RCC 7860 (cell line): Measurements from ENCODE around the gene OR10J5.
"Not testable (repeated sequence)": the region's sequence is repeated elsewhere in the genome, so short reads cannot be mapped to it uniquely, and the experiment has no call there.

Experiments used
- DNase-seq: peaks from one replicate; pipeline ENCODE4 v3.0.0-alpha.2; 2015; ENCODE audit warnings: low spot score
- FAIRE-seq: peaks from 2 replicates; lab custom pipeline; 2012; peaks lifted over from hg19 to GRCh38; lab: Jason Lieb, UNC

Gene OR10J5

GRCh38 chr1:159535907-159536306, at the start of gene OR10J5:
OR10J5 (minus strand) TSS chr1:159536007; CDS start chr1:159536007, 0 bp downstream.
- FAIRE-seq (no peak), DNase-seq (no peak)

- DNase-seq, result no peak
- FAIRE-seq, result no peak
These were observed 48.7 kb upstream of the OR10J5 start for GRCh38 chr1:159584536-159584935.

- no peak for FAIRE-seq
- DNase-seq, result no peak
These were observed 45.6 kb upstream of the OR10J5 start for GRCh38 chr1:159581422-159581821.

GRCh38 chr1:159580340-159580739, 44.5 kb upstream of the OR10J5 start:
- FAIRE-seq (no peak), DNase-seq (no peak)

GRCh38 chr1:159577446-159577845, 41.6 kb upstream of the OR10J5 start:
- DNase-seq, result no peak
- no peak for FAIRE-seq

GRCh38 chr1:159562680-159563079, 26.9 kb upstream of the OR10J5 start:
- no peak for FAIRE-seq
- DNase-seq, result no peak

- no peak for FAIRE-seq
- no peak for DNase-seq
These were observed 25.7 kb upstream of the OR10J5 start for GRCh38 chr1:159561497-159561896.

- FAIRE-seq (no peak), DNase-seq (no peak)
These were observed 24.8 kb upstream of the OR10J5 start for GRCh38 chr1:159560599-159560998.

GRCh38 chr1:159556931-159557369, 21.1 kb upstream of the OR10J5 start:
- no peak for DNase-seq
- no peak for FAIRE-seq

GRCh38 chr1:159554696-159555095, 18.9 kb upstream of the OR10J5 start:
- no peak for DNase-seq
- no peak for FAIRE-seq

- FAIRE-seq (no peak), DNase-seq (no peak)
These were observed 18.5 kb upstream of the OR10J5 start for GRCh38 chr1:159554261-159554660.

GRCh38 chr1:159548126-159548525, 12.3 kb upstream of the OR10J5 start:
- DNase-seq (no peak), FAIRE-seq (no peak)

GRCh38 chr1:159532922-159533321, 2.9 kb downstream of the OR10J5 start:
- no peak for FAIRE-seq
- DNase-seq, result no peak

- DNase-seq, FAIRE-seq: not testable (repeated sequence)
These were observed 11.0 kb downstream of the OR10J5 start for GRCh38 chr1:159524792-159525191.

GRCh38 chr1:159510229-159510541, 25.6 kb downstream of the OR10J5 start:
- no peak for DNase-seq
- FAIRE-seq, result no peak

- FAIRE-seq, result no peak
- no peak for DNase-seq
These were observed 26.2 kb downstream of the OR10J5 start for GRCh38 chr1:159509440-159510228.

GRCh38 chr1:159508951-159509350, 26.9 kb downstream of the OR10J5 start:
- DNase-seq (no peak), FAIRE-seq (no peak)

GRCh38 chr1:159505676-159506075, 30.1 kb downstream of the OR10J5 start:
- FAIRE-seq (no peak), DNase-seq (no peak)

GRCh38 chr1:159501082-159501481, 34.7 kb downstream of the OR10J5 start:
- no peak for DNase-seq
- no peak for FAIRE-seq

GRCh38 chr1:159494513-159495210, 41.1 kb downstream of the OR10J5 start:
- FAIRE-seq, DNase-seq: not testable (repeated sequence)

- DNase-seq (no peak), FAIRE-seq (no peak)
These were observed 42.5 kb downstream of the OR10J5 start for GRCh38 chr1:159493354-159493753.
